ENCODE data around the gene TP53. TPM values are rescaled to one million over a fixed set of nuclear protein-coding genes. Genes with fewer than 3 reads are reported as not detected.

The TP53 gene
- 41.7 TPM for total RNA-seq
- long read RNA-seq, transcript TP53-227 (11 exons, 2,579 nt): major isoform, 26 of 39 reads
- long read RNA-seq, partial matches to known transcripts: 11 of 39 reads
- long read RNA-seq, other reads (novel, unspliced or antisense): 1 of 39 reads

DNA sequence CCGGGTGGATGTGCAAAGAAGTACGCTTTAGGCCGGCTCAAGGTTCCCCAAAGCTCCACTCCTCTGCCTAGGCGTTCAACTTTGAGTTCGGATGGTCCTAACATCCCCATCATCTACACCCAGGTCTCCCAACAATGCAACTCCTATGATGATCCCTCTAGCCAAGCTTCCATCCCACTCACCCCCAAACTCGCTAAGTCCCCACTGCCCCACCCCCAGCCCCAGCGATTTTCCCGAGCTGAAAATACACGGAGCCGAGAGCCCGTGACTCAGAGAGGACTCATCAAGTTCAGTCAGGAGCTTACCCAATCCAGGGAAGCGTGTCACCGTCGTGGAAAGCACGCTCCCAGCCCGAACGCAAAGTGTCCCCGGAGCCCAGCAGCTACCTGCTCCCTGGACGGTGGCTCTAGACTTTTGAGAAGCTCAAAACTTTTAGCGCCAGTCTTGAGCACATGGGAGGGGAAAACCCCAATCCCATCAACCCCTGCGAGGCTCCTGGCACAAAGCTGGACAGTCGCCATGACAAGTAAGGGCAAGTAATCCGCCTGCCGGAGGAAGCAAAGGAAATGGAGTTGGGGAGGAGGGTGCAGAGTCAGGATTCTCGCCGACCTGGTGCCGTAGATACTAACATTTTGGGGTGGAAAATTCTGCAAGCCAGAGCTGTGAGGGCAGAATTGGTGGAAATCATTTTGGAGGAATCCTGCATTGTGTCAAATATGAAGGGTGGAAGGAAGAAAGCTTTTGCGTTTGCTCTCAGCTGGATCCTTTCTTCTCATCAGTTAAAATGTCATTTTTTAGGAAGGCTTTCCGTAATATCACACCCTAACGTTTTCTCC lies at the start of gene TP53:
Gene TP53 (minus strand): TSS at position 419 of the 836 bp plus-strand sequence. CDS start 10,896 bp downstream, outside the sequence.
- no peak for TF ChIP-seq CTCF (IDR thresholded peaks at IDR 0.05)
- Histone ChIP-seq H3K36me3 (no peaks in the 10 kb centered on the region), H3K4me3 (peak within 1 kb of the TSS; percentile 71), H3K9me3 (no peaks in the 10 kb centered on the region), H3K27ac (peak within 1 kb of the TSS; percentile 100), H3K4me1 (peaks cover 23% of the 10 kb centered on the region), H3K27me3 (no peaks in the 10 kb centered on the region)
- intact Hi-C loops (cut with DNase I): no loop called here
- ATAC-seq (peak; percentile 73), DNase-seq (peak; percentile 89)

- Histone ChIP-seq H3K9me3 (no peaks in the 10 kb centered on the region), H3K4me1 (no peaks in the 10 kb centered on the region), H3K36me3 (no peaks in the 10 kb centered on the region), H3K4me3 (no peak overlapping the region), H3K27me3 (no peaks in the 10 kb centered on the region), H3K27ac (no peak overlapping the region)
- ATAC-seq: no peak
- peak; percentile 59 for DNase-seq
- TF ChIP-seq CTCF (IDR thresholded peaks at IDR 0.05): no peak
- intact Hi-C loops (cut with DNase I): no loop called here
These were observed 45.8 kb upstream of the TP53 start for GRCh38 chr17:7732981-7733539.

DNA sequence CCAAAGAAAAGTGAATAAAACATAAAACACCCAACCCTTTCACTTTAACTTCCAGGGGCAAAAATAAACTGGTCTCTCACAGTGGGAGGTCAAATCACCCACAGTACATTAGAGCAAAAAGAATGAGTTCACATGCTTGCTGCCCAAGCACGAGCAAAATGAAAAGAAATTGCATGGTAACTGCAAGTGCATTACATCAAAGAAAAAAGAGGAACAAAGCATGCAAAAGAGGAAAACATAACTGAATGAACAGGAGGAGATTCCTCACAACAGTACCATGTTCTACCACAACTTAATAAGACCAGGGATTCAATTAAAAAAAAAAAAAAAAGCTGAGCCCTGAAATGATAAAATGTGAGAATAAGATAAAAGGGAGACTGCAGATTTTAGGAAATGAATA lies 42.5 kb upstream of the TP53 start:
- no peaks in the 10 kb centered on the region for H3K27me3 ChIP-seq
- no peak overlapping the region for H3K4me3 ChIP-seq
- H3K27ac ChIP-seq: no peak overlapping the region
- no peaks in the 10 kb centered on the region for H3K9me3 ChIP-seq
- H3K4me1 ChIP-seq: no peaks in the 10 kb centered on the region
- DNase-seq: no peak
- intact Hi-C loops (cut with DNase I): no loop called here
- TF ChIP-seq CTCF (IDR thresholded peaks at IDR 0.05): no peak
- ATAC-seq: peak; percentile 28
- no peaks in the 10 kb centered on the region for H3K36me3 ChIP-seq

DNA sequence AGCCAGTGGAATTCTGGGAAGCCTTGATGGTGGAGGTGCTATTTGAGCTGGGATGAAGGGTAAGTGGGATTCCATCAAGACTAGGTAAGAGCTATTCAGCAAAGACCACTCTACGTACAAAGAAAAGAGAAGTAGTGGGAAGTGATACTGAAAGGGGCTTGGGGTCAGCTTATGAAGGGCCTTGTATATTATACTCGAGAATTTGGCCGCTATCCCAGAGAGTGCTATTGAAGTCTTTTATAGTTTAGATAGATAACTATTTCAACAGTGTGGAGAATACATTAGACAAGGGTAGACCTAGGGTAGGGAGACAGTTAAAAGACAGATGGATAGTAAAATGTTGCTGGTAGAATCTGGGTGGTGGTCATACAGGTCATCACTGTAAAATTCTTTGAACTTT lies 40.6 kb upstream of the TP53 start:
- ATAC-seq (no peak), DNase-seq (no peak)
- no peaks in the 10 kb centered on the region for H3K4me1 ChIP-seq
- intact Hi-C loops (cut with DNase I): no loop called here
- no peaks in the 10 kb centered on the region for H3K9me3 ChIP-seq
- no peaks in the 10 kb centered on the region for H3K36me3 ChIP-seq
- H3K4me3 ChIP-seq: no peak overlapping the region
- no peak overlapping the region for H3K27ac ChIP-seq
- no peak for TF ChIP-seq CTCF (IDR thresholded peaks at IDR 0.05)
- peaks cover 4% of the 10 kb centered on the region for H3K27me3 ChIP-seq

DNA sequence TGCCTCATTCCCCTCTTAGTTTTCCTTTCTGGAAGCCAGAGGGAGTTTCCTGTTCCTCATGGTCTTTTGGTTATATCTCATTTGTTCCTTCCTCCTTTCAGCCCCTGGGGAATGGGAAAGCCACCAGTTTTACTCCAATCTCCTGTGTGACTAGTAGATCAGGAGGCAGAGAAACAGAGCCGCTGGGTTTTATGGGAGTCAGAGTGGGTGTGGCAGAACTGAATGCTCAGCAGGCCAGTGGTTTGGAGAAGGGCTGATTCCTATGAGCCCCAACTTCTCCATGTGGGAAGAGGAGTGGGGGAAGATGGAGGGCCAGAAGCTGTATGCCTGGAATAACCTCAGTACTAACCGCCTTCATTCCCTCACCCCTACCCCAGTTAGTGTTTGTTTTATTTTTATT lies 34.3 kb upstream of the TP53 start:
- peaks cover 6% of the 10 kb centered on the region for H3K27me3 ChIP-seq
- ATAC-seq (no peak), DNase-seq (no peak)
- H3K9me3 ChIP-seq: no peaks in the 10 kb centered on the region
- intact Hi-C loops (cut with DNase I): no loop called here
- no peak overlapping the region for H3K4me3 ChIP-seq
- H3K4me1 ChIP-seq: peaks cover 4% of the 10 kb centered on the region
- no peak overlapping the region for H3K27ac ChIP-seq
- TF ChIP-seq CTCF (IDR thresholded peaks at IDR 0.05): no peak
- H3K36me3 ChIP-seq: no peaks in the 10 kb centered on the region

Measured in upper lobe of right lung (tissue), 1 donor.